SJSA1 (cell line): ENCODE measurements around the gene DYNLT2. TPM values are rescaled to one million over a fixed set of nuclear protein-coding genes. Genes with fewer than 3 reads are reported as not detected.

Experiments used
- DNase-seq, 2 experiments: peaks; one replicate each; pipeline ENCODE4 v3.0.0-alpha.2; 2015 to 2020; ENCODE audit warnings: low spot score in 2 of 2, low read depth in 1 of 2
- H3K27ac ChIP-seq: fragments of 250-450 bp; sonication (Bioruptor Pico); 2 replicates; pipeline ENCODE4 v1.5.1; 2020; ENCODE audit warnings: mild to moderate bottlenecking, moderate library complexity
- H3K27me3 ChIP-seq: fragments of 250-450 bp; sonication (Bioruptor Pico); replicated peaks from 2 replicates; pipeline ENCODE4 v1.5.1; 2020; ENCODE audit warnings: mild to moderate bottlenecking, moderate library complexity
- H3K36me3 ChIP-seq: fragments of 250-450 bp; sonication (Bioruptor Pico); 2 replicates; pipeline ENCODE4 v1.5.1; 2020; ENCODE audit warnings: mild to moderate bottlenecking
- H3K4me1 ChIP-seq: fragments of 250-450 bp; sonication (Bioruptor Pico); replicated peaks from 2 replicates; pipeline ENCODE4 v1.6.1; 2021; ENCODE audit warnings: mild to moderate bottlenecking
- H3K4me3 ChIP-seq: fragments of 250-450 bp; sonication (Bioruptor Pico); 2 replicates; pipeline ENCODE4 v1.5.1; 2020; ENCODE audit warnings: mild to moderate bottlenecking
- H3K9me3 ChIP-seq: fragments of 250-450 bp; sonication (Bioruptor Pico); replicated peaks from 2 replicates; pipeline ENCODE4 v1.5.1; 2020; ENCODE audit warnings: mild to moderate bottlenecking
- total RNA-seq: library from RNA; depleted of rRNA; stranded (reverse); fragments of >200 nt; shearing (Covaris generic); gene quantifications from 2 replicates; pipeline ENCODE4 v1.2.3, GENCODE V29; 2014

Gene DYNLT2
- total RNA-seq, 1 experiment from 2014 or later: 0.68 TPM

DNA sequence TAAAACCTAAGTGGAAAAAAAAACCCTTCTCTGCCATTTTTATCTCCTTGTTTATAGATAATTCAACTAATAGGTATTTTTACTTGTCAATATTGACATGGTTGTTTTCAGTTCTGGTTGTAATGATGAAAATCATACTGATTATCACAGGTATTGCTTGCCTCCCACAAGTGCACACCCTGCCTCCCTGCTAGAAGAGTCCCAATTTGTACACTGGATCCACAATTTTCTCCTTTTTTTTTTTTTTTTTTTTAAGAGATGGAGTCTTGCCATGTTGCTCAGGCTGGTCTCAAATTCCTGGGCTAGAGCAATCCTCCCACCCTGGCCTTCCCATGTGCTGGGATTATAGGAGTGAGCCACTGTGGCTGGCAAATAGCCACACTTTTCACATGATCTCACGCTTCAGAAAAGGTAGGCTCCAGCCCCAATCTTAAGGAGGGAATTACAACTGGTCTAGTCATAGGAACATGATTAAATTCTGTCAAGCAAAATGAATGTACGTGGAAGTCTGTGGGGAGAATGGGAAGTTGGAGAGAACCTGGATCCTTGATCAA is 12.3 kb downstream of the DYNLT2 start:
- Histone ChIP-seq H3K9me3 (no peaks in the 10 kb centered on the region), H3K4me3 (no peak overlapping the region), H3K4me1 (no peaks in the 10 kb centered on the region), H3K36me3 (no peaks in the 10 kb centered on the region), H3K27me3 (0 out of 2 replicates have a peak, but pooled peaks cover 2% of the 10 kb centered on the region), H3K27ac (no peak overlapping the region)
- no peak for DNase-seq

GRCh38 chr6:169738204-169738975 is 13.0 kb downstream of the DYNLT2 start:
- H3K27ac ChIP-seq: no peak overlapping the region
- no peaks in the 10 kb centered on the region for H3K4me1 ChIP-seq
- H3K27me3 ChIP-seq: no peaks in the 10 kb centered on the region
- no peak overlapping the region for H3K4me3 ChIP-seq
- H3K36me3 ChIP-seq: no peaks in the 10 kb centered on the region
- no peak for DNase-seq
- H3K9me3 ChIP-seq: no peaks in the 10 kb centered on the region

GRCh38 chr6:169729961-169730360 is 21.4 kb downstream of the DYNLT2 start:
- H3K36me3 ChIP-seq: no peaks in the 10 kb centered on the region
- H3K9me3 ChIP-seq: no peaks in the 10 kb centered on the region
- H3K27me3 ChIP-seq: no peaks in the 10 kb centered on the region
- H3K4me3 ChIP-seq: no peak overlapping the region
- DNase-seq: no peak
- H3K4me1 ChIP-seq: peaks cover 2% of the 10 kb centered on the region
- H3K27ac ChIP-seq: no peak overlapping the region

GRCh38 chr6:169726963-169727362 is 24.4 kb downstream of the DYNLT2 start:
- Histone ChIP-seq H3K4me3 (no peak overlapping the region), H3K27me3 (no peaks in the 10 kb centered on the region), H3K4me1 (peaks cover 15% of the 10 kb centered on the region), H3K27ac (no peak overlapping the region), H3K36me3 (peaks cover 7% of the 10 kb centered on the region), H3K9me3 (no peaks in the 10 kb centered on the region; the same call in 1 of the 2 replicates)
- no peak for DNase-seq

DNA sequence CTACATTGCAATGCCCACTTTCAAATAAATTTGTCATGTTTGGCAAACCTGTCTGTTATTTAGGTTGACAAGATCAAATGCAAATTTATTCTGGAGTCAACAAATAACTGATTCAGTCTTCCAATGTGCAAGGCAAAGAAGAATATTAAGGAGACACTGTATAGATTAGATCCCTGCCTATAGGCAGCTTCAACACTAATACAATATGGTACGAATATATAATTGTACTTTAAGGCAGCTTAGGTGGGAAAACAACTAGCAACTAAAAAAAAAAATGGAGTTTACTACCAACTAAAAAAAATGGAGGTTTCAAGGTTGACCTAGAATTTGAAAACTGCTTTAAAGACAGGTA is 25.3 kb downstream of the DYNLT2 start:
- no peak for DNase-seq
- H3K27me3 ChIP-seq: no peaks in the 10 kb centered on the region
- no peaks in the 10 kb centered on the region; the same call in 1 of the 2 replicates for H3K9me3 ChIP-seq
- peaks cover 18% of the 10 kb centered on the region for H3K4me1 ChIP-seq
- no peak overlapping the region for H3K4me3 ChIP-seq
- peaks cover 7% of the 10 kb centered on the region for H3K36me3 ChIP-seq
- no peak overlapping the region for H3K27ac ChIP-seq

DNA sequence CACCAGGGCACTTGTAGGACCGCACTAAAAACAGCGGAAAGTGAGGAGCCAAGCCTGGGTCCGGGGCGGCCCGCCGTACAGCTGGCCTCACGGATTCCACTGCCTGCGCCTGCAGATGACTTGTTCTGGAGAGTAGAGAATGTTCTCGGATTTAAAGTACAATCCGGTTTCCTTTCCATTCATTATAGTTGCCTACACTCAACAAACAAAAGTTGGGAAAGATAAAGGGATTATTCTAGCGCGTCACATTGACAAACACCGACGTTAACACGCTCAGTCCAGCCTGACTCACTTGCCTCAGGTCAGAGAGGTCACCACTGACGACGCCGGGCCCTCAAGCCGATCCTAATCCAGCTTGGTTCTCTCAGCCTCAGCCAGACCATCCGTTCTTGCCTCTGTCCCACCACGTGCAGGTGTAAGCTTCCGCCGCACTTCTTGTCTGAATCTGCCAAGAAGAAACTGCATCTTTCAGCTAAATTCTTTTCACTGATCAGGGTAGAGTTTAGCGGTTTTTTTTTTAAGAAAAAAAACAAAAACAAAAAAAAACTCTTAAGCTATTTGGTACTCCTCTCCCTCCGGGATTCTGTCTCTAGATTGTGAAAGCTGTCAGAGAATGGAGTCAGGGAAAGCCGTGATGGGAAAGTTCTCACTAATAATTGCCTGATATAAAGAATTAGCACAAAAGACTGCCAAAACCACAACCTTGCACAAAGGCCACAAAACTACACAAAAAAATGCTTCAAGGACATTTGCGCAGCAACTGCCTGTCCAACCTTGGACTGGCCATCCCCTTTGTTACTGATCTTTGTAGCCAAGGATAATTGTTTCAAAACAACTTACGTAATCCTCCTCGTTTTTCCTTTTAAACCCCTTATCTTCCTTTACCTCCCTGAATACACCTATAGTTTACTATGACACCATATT is 26.0 kb downstream of the DYNLT2 start:
- H3K9me3 ChIP-seq: no peaks in the 10 kb centered on the region; the same call in 1 of the 2 replicates
- H3K36me3 ChIP-seq: peaks cover 7% of the 10 kb centered on the region
- peak overlapping the region; percentile 46 for H3K4me3 ChIP-seq
- no peak for DNase-seq
- H3K27ac ChIP-seq: no peak overlapping the region
- H3K4me1 ChIP-seq: peaks cover 18% of the 10 kb centered on the region
- H3K27me3 ChIP-seq: no peaks in the 10 kb centered on the region

- peaks cover 7% of the 10 kb centered on the region for H3K36me3 ChIP-seq
- H3K27me3 ChIP-seq: no peaks in the 10 kb centered on the region
- DNase-seq: peak in 1 of 2 experiments; percentile 37
- H3K4me1 ChIP-seq: peaks cover 18% of the 10 kb centered on the region
- peak within 1 kb of the TSS; percentile 67 for H3K27ac ChIP-seq
- H3K4me3 ChIP-seq: peak within 1 kb of the TSS; percentile 96
- no peaks in the 10 kb centered on the region; the same call in 1 of the 2 replicates for H3K9me3 ChIP-seq
Observed at GRCh38 chr6:169724494-169725124, 26.8 kb downstream of the DYNLT2 start, which contains the start of gene PHF10. Gene PHF10, minus strand, starts transcription at chr6:169724500. Its CDS starts 569 bp downstream, at chr6:169723931.

GRCh38 chr6:169723991-169724493 is 27.3 kb downstream of the DYNLT2 start:
- Histone ChIP-seq H3K4me3 (peak overlapping the region; percentile 96), H3K27me3 (no peaks in the 10 kb centered on the region), H3K36me3 (peaks cover 7% of the 10 kb centered on the region), H3K9me3 (no peaks in the 10 kb centered on the region; the same call in 1 of the 2 replicates), H3K4me1 (peaks cover 18% of the 10 kb centered on the region), H3K27ac (no peak overlapping the region)
- DNase-seq: peak in 1 of 2 experiments; percentile 9

DNA sequence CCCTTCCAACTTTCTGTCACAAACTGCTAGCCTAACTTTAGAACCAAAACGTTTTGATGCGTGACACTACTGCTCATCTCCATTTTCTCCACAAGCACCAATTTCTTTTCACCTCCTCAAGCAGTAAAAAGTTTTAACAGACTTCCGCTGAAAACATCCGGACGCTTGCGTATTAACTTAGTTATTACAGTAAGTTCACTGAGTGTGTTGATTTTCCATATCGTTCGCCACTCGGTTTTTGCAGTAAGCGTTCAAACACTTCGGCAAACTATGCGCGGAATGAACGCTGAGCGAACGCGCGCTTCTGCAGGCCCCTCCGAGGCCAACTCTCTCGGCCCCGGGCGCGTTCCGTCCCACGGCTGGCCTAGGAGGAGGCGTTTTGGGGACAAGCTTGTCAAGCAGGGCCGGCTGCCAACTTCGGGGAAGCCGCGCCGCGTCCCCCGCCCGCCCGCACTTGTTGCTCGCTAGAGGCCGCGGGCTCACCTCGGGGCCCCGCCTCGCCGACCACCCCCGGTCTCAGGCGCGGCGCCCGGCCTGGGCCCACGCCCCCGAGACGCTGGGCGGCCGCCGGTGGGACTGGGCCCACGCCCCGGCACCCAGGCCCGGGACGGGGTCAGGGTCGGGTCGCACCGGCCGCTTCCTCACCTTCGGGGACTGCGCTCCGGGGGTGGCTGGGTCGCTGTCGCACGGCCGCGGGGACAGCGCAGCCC is 28.0 kb downstream of the DYNLT2 start:
- Histone ChIP-seq H3K27ac (peak overlapping the region; percentile 67), H3K9me3 (no peaks in the 10 kb centered on the region; the same call in 1 of the 2 replicates), H3K36me3 (peaks cover 7% of the 10 kb centered on the region), H3K4me3 (peak overlapping the region; percentile 96), H3K27me3 (no peaks in the 10 kb centered on the region), H3K4me1 (peaks cover 18% of the 10 kb centered on the region)
- DNase-seq: peak; percentile 57 to 62

- H3K36me3 ChIP-seq: peaks cover 7% of the 10 kb centered on the region
- peak in 1 of 2 experiments; percentile 47 for DNase-seq
Observed at GRCh38 chr6:169722362-169723199, 28.8 kb downstream of the DYNLT2 start.

DNA sequence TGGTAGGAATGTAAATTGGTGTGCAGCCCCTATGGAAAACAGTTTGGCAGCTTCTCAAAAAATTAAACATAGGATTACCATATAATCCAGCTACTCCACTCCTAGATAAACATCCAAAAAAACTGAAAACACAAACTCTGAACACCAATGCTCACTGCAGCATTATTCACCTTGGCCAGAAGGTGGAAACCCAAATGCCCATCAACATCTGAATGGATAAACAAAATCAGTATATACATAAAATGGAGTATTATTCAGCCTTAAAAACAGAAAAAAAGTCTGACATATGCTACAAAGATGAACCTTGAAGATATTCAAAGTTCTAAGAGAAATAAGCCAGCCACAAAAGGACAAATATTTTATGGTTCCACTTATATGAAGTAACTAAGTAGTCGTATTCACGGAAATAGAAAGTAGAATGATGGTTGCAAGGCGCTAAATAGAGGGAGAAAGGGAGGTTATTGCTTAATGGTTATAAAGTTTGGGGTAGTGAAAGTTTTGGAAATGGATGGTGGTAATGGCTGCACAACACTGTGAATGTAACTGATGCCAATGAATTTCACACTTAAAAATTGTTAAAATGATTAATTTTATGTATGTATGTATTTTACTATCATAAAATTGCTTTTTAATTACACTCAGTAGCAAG is 31.0 kb downstream of the DYNLT2 start:
- Histone ChIP-seq H3K9me3 (no peaks in the 10 kb centered on the region; the same call in 1 of the 2 replicates), H3K4me3 (no peak overlapping the region), H3K4me1 (peaks cover 18% of the 10 kb centered on the region), H3K36me3 (peaks cover 25% of the 10 kb centered on the region), H3K27ac (no peak overlapping the region), H3K27me3 (no peaks in the 10 kb centered on the region)
- DNase-seq: no peak

More at GRCh38 chr6:169722362-169723199, 28.8 kb downstream of the DYNLT2 start:
- Histone ChIP-seq H3K4me1 (peaks cover 18% of the 10 kb centered on the region), H3K4me3 (peak overlapping the region; percentile 96), H3K27ac (peak overlapping the region; percentile 67), H3K27me3 (no peaks in the 10 kb centered on the region), H3K9me3 (no peaks in the 10 kb centered on the region; the same call in 1 of the 2 replicates)
